Fibroblast of the conjunctiva (primary cell): ENCODE data around the gene CENPP.
"Not testable (repeated sequence)": the region's sequence is repeated elsewhere in the genome, so short reads cannot be mapped to it uniquely, and the experiment has no call there.

Experiments used
- DNase-seq: peaks from one replicate; pipeline ENCODE4 v3.0.0-alpha.2; 2010; ENCODE audit warnings: low read depth

CENPP gene

GRCh38 chr9:92380603-92381002, 54.9 kb downstream of the CENPP start:
- DNase-seq, result no peak

GRCh38 chr9:92381775-92382174, 56.0 kb downstream of the CENPP start:
- no peak for DNase-seq

GRCh38 chr9:92384375-92384774, 58.6 kb downstream of the CENPP start:
- peak; percentile 13 for DNase-seq

- DNase-seq, result no peak
Observed at GRCh38 chr9:92385001-92385400, 59.2 kb downstream of the CENPP start.

GRCh38 chr9:92385477-92385876, 59.7 kb downstream of the CENPP start:
- no peak for DNase-seq

GRCh38 chr9:92385953-92386352, 60.2 kb downstream of the CENPP start:
- DNase-seq, result no peak

- DNase-seq, result no peak
Observed at GRCh38 chr9:92392690-92393089, 66.9 kb downstream of the CENPP start.

GRCh38 chr9:92393686-92394085, 67.9 kb downstream of the CENPP start:
- DNase-seq, result no peak

- DNase-seq, result no peak
Observed at GRCh38 chr9:92395617-92396016, 69.9 kb downstream of the CENPP start.

GRCh38 chr9:92397853-92398252, 72.1 kb downstream of the CENPP start:
- no peak for DNase-seq

GRCh38 chr9:92402360-92402759, 76.6 kb downstream of the CENPP start:
- no peak for DNase-seq

- no peak for DNase-seq
Observed at GRCh38 chr9:92402826-92403745, 77.3 kb downstream of the CENPP start.

- peak; percentile 69 for DNase-seq
Observed at GRCh38 chr9:92404042-92404836, 78.5 kb downstream of the CENPP start, which contains the start of gene OGN. OGN (minus strand) TSS chr9:92404578; CDS start chr9:92403407, 1,171 bp downstream.

GRCh38 chr9:92405818-92406217, 80.1 kb downstream of the CENPP start:
- no peak for DNase-seq

GRCh38 chr9:92406477-92406876, 80.7 kb downstream of the CENPP start:
- no peak for DNase-seq

GRCh38 chr9:92407818-92408217, 82.1 kb downstream of the CENPP start:
- no peak for DNase-seq

- no peak for DNase-seq
Observed at GRCh38 chr9:92408747-92409478, 83.2 kb downstream of the CENPP start.

GRCh38 chr9:92411157-92411556, 85.4 kb downstream of the CENPP start:
- not testable (repeated sequence) for DNase-seq

- no peak for DNase-seq
Observed at GRCh38 chr9:92414566-92414965, 88.8 kb downstream of the CENPP start.

GRCh38 chr9:92422611-92423338, 97.0 kb downstream of the CENPP start:
- DNase-seq, result no peak

- no peak for DNase-seq
Observed at GRCh38 chr9:92423612-92424011, 97.9 kb downstream of the CENPP start.

GRCh38 chr9:92424340-92424739, 98.6 kb downstream of the CENPP start, which contains the start of gene OMD:
OMD (minus strand) TSS chr9:92424471; CDS start chr9:92417558, 6,913 bp downstream.
- DNase-seq, result peak; percentile 23
